ENCODE data around the gene SNRNP200.
"Not testable (repeated sequence)": the region's sequence is repeated elsewhere in the genome, so short reads cannot be mapped to it uniquely, and the experiment has no call there.

The SNRNP200 gene

GRCh38 chr2:96273763-96274162 lies 31.6 kb downstream of the SNRNP200 start:
- no peak for DNase-seq

GRCh38 chr2:96271995-96272394 lies 33.4 kb downstream of the SNRNP200 start:
- no peak for DNase-seq

GRCh38 chr2:96267159-96267971 lies 38.0 kb downstream of the SNRNP200 start:
- DNase-seq: peak; percentile 24 to 26

- peak; percentile 96 to 97 for DNase-seq
Observed at GRCh38 chr2:96265840-96266679, 39.3 kb downstream of the SNRNP200 start, which contains the start of the genes CIAO1 and TMEM127. Gene CIAO1 (plus strand): TSS chr2:96266225. CDS start chr2:96266351, 126 bp downstream. Gene TMEM127 (minus strand): TSS chr2:96265997. CDS start chr2:96265381, 616 bp downstream.

- DNase-seq: no peak
Observed at GRCh38 chr2:96265349-96265839, 40.0 kb downstream of the SNRNP200 start.

GRCh38 chr2:96264656-96265348 lies 40.5 kb downstream of the SNRNP200 start:
- DNase-seq: no peak

- no peak for DNase-seq
Observed at GRCh38 chr2:96264086-96264485, 41.3 kb downstream of the SNRNP200 start.

GRCh38 chr2:96262306-96262705 lies 43.0 kb downstream of the SNRNP200 start:
- DNase-seq: no peak

GRCh38 chr2:96261328-96262003 lies 43.9 kb downstream of the SNRNP200 start:
- no peak for DNase-seq

- DNase-seq: peak in 1 of 2 experiments; percentile 3
Observed at GRCh38 chr2:96260387-96261260, 44.7 kb downstream of the SNRNP200 start.

GRCh38 chr2:96259497-96259921 lies 45.8 kb downstream of the SNRNP200 start:
- no peak for DNase-seq

GRCh38 chr2:96258166-96259022 lies 47.0 kb downstream of the SNRNP200 start:
- no peak for DNase-seq

- not testable (repeated sequence) for DNase-seq
Observed at GRCh38 chr2:96257744-96258143, 47.6 kb downstream of the SNRNP200 start.

GRCh38 chr2:96256611-96257113 lies 48.7 kb downstream of the SNRNP200 start:
- DNase-seq: no peak

GRCh38 chr2:96254571-96254970 lies 50.8 kb downstream of the SNRNP200 start:
- no peak for DNase-seq

GRCh38 chr2:96253006-96253405 lies 52.3 kb downstream of the SNRNP200 start:
- no peak for DNase-seq

GRCh38 chr2:96252526-96252925 lies 52.8 kb downstream of the SNRNP200 start:
- no peak for DNase-seq

- no peak for DNase-seq
Observed at GRCh38 chr2:96251721-96252292, 53.5 kb downstream of the SNRNP200 start.

- no peak for DNase-seq
Observed at GRCh38 chr2:96250188-96250587, 55.2 kb downstream of the SNRNP200 start.

GRCh38 chr2:96249654-96250053 lies 55.7 kb downstream of the SNRNP200 start:
- no peak for DNase-seq
